HG03064 (cell line): ENCODE data around the gene FGD4.
A peak's percentile ranks its signal among the peaks of the same experiment; 100 is the strongest.
"Not testable (repeated sequence)": the region's sequence is repeated elsewhere in the genome, so short reads cannot be mapped to it uniquely, and the experiment has no call there.

ENCODE experiments used
- ATAC-seq: cut with Tn5 transposase; IDR thresholded peaks from one replicate; pipeline ENCODE4 v1.9.1; 2021; ENCODE audit warnings: low read depth; ENCODE audit not compliant: unreplicated experiment

FGD4 gene

DNA sequence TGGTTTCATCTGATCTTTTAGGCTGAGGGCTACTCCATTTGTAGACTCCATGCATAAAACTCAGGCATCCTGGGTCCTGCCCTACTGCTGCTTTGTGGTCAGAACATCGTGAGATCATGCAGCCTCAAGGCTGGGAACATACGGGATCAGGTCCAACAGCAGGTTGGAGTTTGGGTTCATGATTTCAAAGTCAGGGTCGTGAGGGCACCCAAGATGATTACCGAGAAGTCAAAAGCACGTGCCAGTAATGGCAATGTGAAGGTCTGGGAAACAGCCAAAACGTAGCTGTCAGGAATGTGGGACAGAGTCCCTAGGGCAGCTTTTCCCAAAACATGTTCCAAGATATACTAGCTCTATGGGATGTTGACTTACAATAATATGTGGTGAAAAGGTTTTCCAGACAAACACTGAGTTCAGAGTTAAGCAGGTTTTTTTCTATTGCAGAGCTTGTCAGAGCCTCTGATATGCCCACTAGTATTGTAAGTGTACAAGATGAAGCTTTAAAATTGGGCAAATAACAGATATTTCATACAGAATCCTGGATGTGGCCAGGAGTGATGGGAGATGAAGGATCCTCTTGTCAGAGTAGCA lies 149.4 kb downstream of the FGD4 start:
- ATAC-seq, result no peak

DNA sequence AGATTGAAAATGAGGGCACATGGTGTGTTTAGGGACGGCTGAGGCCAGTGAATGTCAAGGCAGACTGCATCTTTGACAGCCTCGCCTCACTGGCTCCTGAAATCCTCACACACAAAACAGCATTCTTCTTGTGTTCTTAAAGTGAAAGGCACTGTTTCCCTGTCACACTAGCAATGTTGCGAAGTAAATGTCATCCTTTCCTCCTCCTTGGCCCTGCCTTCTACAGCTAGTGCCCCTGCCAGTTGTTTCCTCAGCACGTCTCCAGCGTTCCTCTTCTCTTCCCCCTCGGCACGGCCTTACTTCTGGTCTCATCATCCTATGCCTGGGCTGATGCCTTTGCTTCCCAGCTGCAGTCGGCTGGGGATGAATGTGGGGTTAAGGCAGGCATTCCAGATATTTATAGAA lies 150.3 kb downstream of the FGD4 start:
- ATAC-seq, result no peak

DNA sequence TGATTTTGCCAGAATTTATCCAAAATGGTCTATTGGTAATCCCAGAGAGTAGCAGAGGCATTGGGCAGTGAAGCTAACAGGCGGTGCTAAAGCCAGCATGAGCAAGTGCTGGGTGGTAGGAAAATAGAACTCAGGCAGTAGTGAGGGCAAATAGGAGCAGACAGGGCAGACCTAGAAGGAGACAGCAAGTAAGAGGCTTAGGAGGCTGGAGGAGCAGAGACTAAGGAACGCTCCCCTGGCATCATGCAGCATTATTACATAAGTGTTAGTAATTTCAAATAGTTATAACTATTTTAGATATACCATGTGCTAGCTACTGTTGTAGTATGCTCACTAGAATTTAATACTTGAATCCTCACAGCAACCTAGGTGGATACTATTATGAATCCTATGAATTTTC lies 151.7 kb downstream of the FGD4 start:
- ATAC-seq, result no peak

DNA sequence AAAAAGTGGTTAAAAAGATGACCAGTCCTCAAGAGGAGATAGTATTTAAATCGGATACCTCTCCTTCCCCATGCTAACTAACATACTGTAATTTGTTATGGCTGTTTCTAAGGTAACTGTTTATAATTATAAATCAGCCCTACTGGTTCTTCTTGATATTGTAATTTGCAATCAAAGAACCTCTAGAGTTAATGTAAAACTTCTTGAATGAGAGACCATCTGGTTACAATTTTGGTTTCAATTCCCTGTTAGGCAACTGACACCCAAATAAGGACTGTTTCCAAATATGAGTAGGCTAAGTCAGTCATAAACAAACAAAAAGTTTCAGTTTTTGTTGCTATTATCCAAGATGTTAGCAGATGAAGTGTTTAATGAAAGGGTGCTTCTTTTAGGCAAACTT lies 159.5 kb downstream of the FGD4 start:
- ATAC-seq, result peak; percentile 98

DNA sequence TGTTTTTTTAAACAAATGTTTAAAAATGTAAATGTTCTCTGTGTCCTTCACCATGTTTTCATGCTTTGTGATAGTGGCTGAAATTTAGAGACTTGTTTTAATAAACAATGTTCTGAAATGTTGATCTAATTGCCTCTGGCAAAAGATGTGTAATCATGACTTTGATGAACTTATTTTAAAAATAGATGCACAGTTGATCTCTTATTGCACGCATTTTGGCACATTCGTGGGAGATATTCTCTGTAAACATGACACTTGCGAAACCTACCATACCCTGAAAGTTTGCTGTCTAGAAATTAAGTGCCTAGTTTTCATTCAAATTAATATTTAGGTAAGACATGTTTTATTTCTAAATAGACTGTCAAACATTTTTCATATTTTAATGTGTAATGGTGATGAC lies 160.1 kb downstream of the FGD4 start:
- ATAC-seq, result no peak

DNA sequence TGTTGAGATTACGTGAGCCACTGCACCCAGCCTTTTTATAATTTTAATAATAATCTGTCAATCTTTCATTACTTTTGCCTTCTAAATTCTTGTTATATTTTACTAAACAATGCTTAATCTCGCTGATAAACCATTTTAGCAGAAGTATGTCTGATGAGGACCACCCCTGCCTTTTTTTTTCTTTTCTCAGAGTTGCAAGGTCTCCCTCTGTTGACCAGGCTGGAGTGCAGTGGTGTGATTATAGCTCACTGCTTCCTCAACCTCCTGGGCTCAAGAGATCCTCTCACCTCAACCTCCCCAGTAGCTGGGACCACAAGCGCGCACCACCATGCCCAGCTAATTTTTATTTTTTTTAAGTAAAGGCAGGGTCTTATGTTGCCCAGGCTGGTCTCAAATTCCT lies 161.2 kb downstream of the FGD4 start:
- no peak for ATAC-seq

DNA sequence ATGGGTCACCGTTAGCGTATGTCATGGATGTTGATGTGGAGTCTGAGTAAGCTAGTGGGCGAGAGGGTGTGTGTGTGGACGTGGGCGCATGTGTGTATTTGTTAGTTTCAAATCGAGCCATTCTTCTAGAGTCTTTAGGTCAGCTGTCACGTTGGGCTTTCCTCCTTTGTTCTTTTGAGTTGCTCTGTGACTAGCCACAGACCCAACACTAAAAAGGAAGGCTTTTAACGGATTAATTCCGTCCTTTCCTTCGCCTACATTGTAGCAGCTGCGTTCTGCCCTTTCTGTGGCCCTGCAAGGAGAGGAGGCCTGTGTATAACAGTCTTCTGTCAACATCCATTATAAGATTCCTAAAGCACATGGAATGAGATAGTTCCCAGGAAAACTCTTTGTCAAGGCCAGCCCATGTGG lies 162.6 kb downstream of the FGD4 start:
- no peak for ATAC-seq

DNA sequence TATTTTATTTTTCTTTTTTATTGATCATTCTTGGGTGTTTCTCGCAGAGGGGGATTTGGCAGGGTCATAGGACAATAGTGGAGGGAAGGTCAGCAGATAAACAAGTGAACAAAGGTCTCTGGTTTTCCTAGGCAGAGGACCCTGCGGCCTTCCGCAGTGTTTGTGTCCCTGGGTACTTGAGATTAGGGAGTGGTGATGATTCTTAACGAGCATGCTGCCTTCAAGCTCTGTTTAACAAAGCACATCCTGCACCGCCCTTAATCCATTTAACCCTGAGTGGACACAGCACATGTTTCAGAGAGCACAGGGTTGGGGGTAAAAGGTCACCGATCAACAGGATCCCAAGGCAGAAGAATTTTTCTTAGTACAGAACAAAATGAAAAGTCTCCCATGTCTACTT lies 163.1 kb downstream of the FGD4 start:
- not testable (repeated sequence) for ATAC-seq

DNA sequence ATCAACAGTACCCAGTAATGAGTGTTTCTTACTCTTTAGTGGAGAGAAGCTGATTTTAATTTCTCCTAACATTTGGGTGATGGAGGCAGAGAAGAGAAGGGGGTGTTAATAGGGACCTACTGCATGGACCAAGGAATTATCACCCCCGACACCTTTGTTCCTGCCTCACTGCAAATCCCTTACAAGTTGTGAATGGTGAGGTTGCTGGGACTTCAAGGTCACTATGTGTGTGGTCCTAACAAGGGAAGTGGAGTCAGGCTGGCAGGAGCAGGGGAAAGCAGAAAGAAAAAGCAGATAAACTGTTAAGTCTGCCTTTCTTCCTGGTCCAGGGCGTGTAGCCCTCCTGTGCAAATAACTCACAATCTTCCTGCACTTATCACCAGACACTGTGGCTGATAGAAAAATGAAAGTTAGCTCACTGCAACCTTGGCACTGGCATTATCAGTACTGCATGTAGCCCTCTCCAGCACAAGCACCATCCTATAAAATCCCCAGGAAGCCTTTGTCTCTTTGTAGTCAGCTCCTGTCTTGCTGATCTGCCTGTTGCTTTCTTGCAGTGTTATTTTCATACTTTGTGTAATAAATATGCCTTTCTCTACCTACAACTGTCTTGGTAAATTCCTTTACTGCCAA lies 167.4 kb downstream of the FGD4 start:
- ATAC-seq, result no peak

DNA sequence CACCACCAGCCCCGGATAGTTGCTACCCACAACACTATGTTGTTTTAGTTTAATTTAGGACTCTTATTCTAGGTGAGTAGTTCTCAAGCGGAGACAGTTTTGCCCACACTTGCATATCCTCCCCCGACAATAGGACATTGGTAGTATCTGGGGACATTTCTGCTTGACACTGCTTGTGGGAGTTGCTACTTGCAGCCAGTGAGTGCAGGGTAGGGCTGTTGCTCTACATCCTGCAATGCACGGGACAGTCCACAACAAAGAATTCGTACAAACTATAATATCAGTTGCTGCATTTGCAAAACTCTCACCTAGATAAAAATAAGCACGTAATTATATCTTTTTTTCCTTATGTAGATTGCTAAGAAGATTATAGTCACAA lies 167.9 kb downstream of the FGD4 start:
- ATAC-seq, result no peak

DNA sequence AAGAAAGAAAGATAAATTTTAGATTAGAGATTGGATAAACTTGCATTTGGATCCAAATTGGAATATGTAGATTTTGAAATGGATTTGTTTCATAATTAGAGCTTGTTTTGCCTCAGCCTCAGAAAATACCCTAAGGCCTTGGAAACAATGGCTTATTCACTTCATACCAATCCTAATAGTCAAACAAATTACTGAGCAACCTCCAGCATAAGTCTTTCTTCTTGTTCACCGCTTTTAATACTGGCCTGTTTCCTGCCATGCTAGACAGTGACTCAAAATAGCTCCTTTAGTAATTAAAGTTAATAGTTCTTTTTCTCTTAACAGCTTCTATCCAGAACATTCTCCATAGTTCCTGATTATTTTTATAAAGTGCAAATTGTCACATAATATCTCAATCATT lies 168.9 kb downstream of the FGD4 start:
- ATAC-seq, result no peak

DNA sequence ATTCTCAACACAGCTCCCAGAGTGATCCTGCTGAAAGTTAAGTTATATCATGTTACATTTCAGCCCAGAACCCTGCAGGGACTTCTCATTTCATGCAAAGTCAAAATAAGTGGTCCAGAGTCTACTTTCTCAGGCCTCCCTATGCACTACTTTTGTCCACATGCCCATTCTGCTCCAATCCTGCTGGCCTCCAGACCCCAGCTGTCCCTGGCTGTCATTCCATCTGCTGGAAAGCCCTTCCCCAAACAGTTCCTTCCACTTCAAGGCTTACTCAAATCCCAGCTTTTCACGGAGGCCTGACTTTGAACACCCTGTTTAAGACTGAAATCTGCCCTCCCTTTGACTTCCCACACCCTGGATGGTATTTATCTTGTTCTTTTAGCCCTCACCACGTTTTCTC lies 169.9 kb downstream of the FGD4 start:
- ATAC-seq, result no peak

DNA sequence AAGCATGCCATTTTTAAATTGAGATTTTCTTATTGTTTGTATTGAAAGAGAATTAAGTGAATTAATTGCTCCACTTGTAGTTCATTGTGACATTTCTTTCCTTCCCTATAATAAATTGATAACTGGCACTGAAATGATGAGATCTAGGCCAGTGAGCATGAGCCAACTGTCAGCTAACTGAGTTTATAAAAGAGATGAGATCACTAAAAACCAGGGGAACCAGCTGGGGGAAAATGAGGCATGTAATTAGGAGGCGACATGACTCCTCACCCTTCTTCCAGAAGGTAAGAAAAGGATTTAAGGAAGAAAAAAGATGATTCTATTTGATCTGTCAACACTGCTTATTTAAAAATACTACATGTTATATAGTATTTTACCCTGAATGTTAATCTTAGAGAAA lies 175.2 kb downstream of the FGD4 start:
- no peak for ATAC-seq

DNA sequence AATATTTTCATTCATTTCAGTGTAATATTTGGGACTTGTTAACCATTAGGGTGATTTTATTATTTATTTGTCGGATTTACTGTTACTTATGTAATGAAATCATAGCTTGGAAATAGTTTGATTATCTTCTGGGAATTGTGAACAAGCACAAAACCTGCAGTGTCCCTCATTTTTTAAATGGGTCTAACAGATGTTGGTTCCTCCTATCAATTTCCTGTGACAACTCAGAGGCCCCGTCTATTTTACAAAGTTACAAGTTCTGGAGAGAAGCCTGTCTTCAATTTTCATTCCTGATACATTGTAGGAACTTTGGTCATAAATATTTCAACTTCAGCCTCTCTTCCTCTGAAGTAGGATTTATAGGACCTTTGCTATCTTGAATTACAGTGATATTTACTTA lies 178.0 kb downstream of the FGD4 start:
- ATAC-seq, result no peak

DNA sequence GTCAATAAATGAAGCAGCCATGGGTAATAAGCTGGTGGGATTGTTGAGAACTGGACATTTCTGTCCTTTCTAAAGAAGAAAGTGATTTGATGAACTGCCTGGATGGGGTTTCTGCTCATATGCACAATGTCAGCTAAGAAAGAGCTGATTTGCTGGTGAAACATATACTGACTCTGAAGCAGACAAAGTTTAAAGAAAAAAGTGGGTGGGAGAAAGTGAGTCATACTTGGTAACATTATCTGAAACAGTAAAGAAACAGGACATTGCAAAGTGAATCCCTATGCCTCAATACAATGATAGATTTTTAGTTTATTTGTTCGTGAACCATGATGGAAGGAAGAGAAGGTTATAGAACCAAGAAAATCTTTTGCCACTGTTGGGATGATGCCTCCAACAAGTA lies 184.2 kb downstream of the FGD4 start:
- ATAC-seq, result no peak

DNA sequence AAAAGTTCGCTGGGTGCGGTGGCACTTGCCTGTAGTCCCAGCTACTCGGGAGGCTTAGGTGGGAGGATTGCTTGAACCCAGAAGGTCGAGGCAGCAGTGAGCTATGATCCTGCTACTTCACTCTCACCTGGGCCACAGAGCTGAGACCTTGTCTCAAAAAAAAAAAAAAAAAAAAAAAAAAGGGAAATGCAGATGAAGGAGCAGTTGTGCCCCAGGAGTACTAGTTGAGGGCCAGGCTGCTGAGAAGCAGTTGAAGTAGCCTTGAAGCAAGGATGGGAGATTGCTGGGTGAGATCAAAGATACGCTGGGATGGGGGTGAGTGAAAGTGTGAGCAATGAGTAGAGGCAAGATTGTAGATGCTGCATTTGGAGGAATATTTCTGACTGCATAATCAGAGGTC lies 186.3 kb downstream of the FGD4 start:
- no peak for ATAC-seq

DNA sequence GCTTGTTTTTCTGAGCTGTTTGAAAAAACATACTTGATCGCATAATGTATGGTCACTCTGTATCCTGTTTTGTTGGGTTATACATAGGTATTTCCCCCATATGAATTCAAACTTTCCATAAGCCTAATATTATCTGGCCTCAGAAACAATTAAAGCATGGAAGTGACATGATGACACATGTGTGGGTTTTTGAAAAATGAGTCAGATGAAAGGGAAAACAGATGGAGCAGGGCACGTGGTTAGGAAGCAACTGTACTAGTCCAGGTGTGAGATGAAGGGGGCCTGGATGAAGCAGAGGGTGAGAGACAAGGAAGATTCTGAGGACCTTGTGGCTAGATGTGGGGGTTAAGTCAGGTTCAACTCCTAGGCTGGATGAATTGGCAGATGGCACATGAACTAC lies 187.0 kb downstream of the FGD4 start:
- ATAC-seq, result no peak

DNA sequence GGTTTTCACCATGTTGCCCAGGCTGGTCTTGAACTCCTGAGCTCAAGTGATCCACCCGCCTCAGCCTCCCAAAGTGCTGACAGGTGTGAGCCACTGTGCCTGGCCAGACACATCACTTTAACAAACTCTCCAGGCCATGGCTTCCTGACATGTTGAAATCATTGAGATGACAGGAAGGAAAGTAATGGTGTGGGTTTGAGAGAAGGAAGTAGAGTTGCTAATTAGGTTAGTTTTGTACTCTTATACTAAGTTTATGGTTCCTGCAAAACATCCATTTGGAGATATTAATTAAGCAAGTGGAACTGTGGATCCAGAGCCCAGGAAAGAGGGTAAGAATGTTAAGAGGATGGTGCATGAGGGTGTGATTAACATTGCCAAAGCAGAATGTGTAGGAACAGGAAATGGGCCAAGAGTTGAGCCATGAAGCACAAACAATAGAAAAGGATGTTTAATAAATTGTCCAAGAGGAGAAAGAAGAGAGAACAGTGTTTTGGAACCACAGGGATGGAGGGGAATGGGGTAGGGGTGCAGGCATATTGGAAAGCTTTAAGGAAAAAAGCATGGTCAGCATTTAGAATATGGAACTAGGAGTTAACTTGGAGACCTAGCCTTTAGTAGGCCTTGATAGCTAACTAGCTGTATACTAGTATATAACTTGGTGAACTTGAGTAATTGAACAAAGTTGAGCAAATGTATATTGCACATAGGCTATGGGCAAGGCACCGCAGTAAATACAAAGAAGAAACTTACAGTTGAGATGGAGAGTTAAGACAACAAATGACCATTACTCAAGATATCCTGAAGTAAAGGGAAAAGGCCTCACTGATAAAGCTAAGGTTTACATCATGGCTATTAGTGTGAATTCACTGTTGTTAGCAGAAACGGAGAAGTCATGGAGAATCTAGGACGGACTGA lies 188.5 kb downstream of the FGD4 start:
- ATAC-seq, result no peak

DNA sequence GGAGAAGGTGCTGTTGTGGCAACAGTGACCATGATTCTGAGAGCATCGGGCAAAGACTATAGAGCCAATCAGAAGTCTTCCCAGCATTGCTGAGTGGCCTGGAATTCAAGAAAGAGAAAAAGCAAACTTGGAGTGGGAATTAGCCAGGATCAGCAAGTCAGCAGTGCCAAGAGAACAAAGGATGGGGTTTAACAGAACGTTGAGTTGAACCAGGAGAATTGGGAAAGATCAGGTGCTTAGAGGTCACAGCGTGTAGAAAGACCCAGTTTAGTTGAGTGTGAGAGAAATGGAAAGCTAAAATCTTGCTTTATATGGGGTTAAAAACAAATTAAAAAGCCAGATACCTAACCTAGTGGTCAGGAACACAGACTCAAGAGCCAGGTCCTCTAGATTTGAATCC lies 189.2 kb downstream of the FGD4 start:
- ATAC-seq, result no peak

DNA sequence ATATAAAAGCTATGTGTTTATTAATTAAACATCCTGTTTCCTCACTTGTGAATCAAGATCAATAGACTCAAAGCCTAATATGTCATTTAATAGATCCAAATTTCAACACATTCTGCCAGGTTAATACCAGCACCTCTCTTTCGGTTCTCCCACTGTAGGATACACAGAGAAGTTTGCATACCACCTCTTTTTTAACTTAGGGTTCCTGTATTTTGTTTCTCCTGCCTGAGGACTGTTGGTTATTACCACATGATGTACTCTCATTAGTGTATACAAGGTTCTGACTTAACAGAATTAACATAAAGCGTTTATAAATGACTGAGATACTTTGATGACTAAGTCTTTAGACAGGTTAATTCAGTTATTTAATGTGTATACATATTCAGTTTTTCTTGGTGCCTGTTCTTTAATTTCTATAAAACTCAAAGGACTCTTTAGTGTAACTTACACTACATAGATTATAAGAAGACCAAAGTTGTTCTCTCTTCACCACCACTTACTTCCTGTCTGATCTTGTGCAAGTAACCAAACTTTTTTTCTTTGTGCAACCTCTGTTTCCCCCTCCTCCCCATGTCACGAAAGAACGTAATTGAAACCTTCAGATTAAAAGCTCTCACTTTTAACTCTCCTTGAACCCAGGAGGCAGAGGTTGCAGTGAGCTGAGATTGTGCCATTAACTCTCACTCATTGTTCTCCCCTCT lies 190.0 kb downstream of the FGD4 start:
- ATAC-seq, result no peak

DNA sequence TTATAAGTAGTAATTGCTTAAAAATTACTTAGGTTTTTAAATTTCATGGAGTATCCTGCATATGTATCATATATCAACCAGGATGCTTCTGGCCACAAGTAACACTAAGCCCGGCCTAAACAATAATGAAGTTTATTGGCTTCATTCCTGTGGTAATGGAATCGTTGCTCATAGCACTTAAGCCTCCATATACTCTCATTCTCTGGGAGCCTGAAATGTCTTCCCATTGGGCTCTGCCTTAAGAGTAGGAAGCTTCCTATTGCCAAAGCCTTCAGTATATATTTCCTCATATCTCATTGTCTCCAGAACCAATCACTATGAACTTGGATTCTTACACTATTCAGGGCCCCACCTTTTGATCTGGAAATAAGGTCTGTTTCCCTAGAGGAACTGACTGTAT lies 195.9 kb downstream of the FGD4 start:
- no peak for ATAC-seq
